Activated gamma-delta T cell treated with anti-CD3 and anti-CD28 coated beads, Interleukin-2, amount 50 U/mL, for 16 hours (primary cell): Measurements from ENCODE around the gene NT5C.

ENCODE experiments used
- DNase-seq: peaks from one replicate; pipeline ENCODE4 v3.0.0-alpha.2; 2020; ENCODE audit warnings: low read depth

Gene NT5C

DNA sequence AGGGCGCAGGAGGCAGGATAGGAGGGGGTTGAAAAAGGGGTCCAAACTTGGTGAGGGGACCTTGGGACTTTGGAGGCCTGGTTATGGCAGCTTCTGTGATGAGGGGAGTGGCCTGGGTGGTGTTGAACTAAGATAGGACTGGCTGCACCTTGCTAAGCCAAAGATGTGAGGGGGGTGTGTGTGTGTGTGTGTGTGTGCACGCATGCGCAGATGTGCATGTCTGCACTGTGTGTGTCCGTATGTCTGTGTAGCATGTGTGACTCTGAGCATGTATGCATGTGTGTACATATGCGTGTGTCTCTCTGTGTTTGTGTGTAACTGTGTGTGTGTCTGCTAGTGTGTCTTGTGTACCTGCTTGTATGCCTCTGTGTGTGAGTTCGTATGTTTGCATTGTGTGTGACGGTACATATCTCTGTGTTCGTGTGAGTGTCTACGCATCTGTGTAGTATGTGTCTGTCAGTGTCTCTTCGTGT, 39.7 kb downstream of the NT5C start:
- DNase-seq = no peak

GRCh38 chr17:75090871-75091854, 40.4 kb downstream of the NT5C start:
- no peak for DNase-seq

- DNase-seq = no peak
Observed at GRCh38 chr17:75088465-75089417, 42.8 kb downstream of the NT5C start.

DNA sequence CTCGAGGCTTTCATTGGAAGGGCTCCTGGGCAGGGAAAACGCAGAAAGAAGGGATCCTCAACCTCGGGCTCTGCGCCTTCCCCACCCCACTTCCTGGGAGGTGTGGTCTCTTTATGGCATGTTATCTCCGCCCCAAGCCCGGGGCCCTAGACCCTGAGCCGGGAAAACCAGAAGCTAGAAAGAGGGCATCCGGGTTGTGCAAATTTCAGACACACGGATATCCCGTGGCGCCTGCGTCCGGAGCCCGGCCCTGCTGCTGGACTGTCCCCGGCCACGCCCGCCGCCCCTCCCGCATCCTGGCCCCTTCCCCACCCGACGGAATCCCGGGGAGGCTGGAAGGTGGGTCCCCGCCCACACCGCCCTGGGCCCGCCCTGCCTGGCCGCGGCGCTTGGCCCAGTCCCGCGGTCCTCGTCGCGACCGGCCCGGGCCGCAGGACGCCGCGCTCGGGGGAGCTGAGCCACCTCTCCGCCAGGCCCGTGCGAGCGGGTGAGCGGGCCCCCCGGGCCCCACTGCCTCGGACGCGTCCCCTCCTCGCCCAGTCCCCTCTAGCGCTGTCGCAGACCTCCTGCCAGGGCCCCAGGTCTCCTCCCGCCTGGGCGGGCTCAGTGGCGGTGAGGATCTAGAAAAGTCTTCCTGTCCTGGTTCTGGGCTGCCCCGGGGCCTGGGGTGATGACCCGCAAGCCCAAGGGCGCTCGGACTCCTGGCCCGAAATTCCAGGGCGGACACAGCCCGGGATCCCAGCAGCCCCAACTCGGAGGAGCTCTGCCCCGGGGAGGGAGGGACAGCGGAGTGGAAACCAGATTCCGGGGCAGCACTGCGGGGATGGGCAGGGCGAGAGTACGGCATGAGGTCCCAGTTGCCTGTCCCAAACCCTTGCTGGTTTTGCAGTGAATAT, 43.7 kb downstream of the NT5C start, which contains the start of gene SLC16A5:
Gene SLC16A5 (plus strand): TSS at position 397 of the 896 bp plus-strand sequence. CDS start 5,683 bp downstream, outside the sequence.
- DNase-seq = no peak

GRCh38 chr17:75087182-75087557, 44.4 kb downstream of the NT5C start:
- no peak for DNase-seq

- DNase-seq = no peak
Observed at GRCh38 chr17:75086496-75087181, 44.9 kb downstream of the NT5C start.

GRCh38 chr17:75084039-75084660, 47.4 kb downstream of the NT5C start:
- no peak for DNase-seq

- no peak for DNase-seq
Observed at GRCh38 chr17:75082683-75083082, 48.9 kb downstream of the NT5C start.

- no peak for DNase-seq
Observed at GRCh38 chr17:75081611-75082540, 49.7 kb downstream of the NT5C start.
